Left colon (tissue), 2 donors: ENCODE results near the gene SLC23A3. TPM values are rescaled to one million over a fixed set of nuclear protein-coding genes. Genes with fewer than 3 reads are reported as not detected.

ENCODE experiments used
- ATAC-seq: fragments of 200-7000 bp; cut with Tn5 transposase; one replicate; pipeline ENCODE4 v1.9.1; 2020; ENCODE audit warnings: mild to moderate bottlenecking, moderate library complexity
- DNase-seq, 2 donors: peaks; one replicate each; pipeline ENCODE4 v3.0.0-alpha.2; 2020
- intact Hi-C, 2 donors: fragments of 100-400 bp; cut with DNase I in 1 of 2; cut with micrococcal nuclease in 1 of 2; formaldehyde crosslinking; loops; one replicate each; pipeline versions ENCODE4 v1.11.2 to v1.14.0; 2022; cut with DNase I, micrococcal nuclease
- total RNA-seq, 2 donors: library from RNA; stranded (reverse); fragmentation: NEBNext Ultra II Directional; extraction: Animal tissue kit (Norgen Biotek cat#: 25700); gene quantifications; one replicate each; pipeline ENCODE4 v1.2.1, GENCODE V29; 2021
- donor health status: DM: no; HTN: no; CAD: no.
- donor health status: DM: yes; HTN: yes; CAD: no.

Gene SLC23A3
- total RNA-seq, 2 donors from 2014 or later = 5.1 to 6.1 TPM

DNA sequence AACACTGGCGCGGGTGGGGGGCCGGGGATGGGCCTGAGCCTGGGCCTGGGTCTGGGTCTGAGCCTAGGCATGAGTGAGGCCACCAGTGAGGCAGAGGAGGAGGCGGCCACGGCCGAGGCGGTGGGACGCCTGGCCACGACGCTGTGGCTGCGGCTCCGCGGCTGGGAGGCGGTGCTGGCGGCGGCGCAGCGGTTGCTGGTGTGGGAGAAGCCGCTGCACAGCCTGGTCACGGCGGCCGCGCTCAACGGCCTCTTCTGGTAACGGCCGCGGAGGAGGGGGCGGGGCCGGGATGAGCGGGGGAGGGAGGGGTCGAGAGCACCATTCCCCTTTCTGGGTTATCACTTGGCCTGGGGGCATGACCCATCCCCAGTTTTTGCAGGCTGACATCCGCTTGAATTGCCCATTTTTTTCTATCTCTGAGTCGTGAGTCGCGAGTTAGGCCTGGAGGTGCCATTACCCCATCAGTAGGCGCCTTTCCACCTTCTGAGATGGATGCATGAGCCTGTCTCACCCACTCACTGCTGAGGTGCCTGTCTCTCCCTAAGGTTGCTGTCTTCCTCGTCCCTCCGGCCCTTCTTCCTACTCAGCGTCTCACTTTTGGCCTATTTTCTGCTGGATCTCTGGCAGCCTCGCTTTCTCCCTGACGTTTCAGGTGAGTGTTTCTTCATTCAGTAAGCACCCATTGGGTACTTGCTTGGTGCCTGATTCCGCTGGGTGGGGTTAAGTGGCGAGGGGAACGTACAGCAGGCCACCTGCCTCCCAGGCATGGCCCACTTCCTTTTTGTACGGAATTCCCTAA lies 8.7 kb upstream of the SLC23A3 start:
- peak; percentile 47 to 72 for DNase-seq
- intact Hi-C loops = no loop called here
- ATAC-seq = peak; percentile 2

DNA sequence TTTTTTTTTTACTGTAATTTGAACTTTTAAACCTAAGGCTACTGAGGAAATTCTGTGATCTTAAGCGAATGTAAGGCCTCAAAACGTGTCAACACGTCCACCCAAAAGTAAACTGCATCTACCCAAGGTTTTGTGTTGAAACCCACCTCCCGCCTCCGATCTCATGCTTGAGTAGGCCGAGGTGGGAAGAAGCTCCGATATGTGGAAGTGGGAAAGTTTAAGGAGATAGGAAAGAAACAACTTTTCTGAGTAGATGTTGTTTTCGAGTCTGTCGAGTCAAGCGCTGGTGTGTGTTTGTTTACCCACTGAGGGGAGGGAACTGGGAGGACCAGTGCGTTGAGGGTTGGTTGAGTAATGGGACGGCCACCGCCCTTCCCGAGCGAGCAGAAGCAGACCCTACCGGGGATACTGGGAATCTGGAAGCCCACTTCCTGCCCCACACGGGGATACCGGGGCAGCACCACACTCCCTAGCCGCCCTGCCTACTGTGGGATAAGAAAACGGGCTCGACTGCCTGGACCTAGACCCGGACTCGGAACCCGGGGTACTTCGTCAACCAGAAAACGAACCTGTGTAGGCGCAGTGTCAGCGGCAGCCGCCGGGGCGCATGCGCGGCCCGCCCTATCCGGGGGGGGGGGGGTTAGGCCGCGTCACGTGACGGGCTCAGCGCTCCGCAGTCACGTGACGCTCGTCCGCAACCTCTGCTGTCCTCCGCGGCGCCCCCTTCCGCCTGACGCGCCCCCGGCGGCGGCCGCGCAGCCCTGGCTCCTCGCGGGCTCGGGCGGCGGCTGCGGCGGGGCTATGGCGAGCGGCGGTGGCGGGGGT lies 7.9 kb upstream of the SLC23A3 start, which contains the start of gene RETREG2:
Gene RETREG2 (plus strand): TSS at position 724 of the 825 bp plus-strand sequence. CDS start 78 bp downstream, at position 802.
- peak; percentile 79 for ATAC-seq
- peak; percentile 89 to 91 for DNase-seq
- intact Hi-C loops = no loop called here

DNA sequence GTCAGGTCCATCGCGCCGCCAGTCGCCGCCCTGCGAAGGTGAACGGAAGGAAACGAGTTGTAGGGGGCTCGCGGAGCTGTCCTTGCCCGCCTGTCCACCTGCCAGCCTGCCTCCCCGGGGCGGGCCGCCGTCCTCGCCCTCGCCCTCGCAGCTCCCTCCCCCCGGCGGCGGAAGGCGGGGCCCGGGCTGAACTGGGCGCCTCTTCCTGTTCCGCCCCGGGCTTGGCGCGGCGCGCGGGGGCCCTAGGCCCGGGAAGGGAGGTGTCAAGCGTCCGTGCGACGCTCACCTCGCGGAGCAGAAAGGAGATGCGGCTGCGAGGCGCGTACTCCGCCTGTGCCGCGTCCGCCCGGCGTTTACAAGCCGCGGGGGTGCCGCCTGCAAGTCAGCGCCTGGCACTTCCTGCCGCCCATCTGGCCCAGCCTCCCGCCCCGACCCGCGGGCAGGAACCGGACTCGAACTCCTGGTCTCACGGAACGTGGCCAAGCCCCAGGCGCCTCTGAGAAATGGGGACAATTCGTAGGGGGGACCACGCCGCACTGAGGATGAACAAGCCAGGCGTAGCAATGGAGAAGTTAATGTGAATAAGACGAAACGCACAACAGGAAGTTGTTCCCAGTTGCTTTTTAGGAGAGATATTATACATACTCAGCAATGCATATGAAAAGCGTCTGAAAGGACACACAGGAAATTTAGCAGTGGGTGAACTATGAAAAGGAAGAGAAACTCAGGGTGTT lies 7.2 kb upstream of the SLC23A3 start, which contains the start of gene CNPPD1:
Gene CNPPD1 (minus strand): TSS at position 108 of the 734 bp plus-strand sequence. CDS start 97 bp downstream, at position 11.
- intact Hi-C loops = no loop called here
- DNase-seq (peak; percentile 87 to 93), ATAC-seq (peak; percentile 83)

DNA sequence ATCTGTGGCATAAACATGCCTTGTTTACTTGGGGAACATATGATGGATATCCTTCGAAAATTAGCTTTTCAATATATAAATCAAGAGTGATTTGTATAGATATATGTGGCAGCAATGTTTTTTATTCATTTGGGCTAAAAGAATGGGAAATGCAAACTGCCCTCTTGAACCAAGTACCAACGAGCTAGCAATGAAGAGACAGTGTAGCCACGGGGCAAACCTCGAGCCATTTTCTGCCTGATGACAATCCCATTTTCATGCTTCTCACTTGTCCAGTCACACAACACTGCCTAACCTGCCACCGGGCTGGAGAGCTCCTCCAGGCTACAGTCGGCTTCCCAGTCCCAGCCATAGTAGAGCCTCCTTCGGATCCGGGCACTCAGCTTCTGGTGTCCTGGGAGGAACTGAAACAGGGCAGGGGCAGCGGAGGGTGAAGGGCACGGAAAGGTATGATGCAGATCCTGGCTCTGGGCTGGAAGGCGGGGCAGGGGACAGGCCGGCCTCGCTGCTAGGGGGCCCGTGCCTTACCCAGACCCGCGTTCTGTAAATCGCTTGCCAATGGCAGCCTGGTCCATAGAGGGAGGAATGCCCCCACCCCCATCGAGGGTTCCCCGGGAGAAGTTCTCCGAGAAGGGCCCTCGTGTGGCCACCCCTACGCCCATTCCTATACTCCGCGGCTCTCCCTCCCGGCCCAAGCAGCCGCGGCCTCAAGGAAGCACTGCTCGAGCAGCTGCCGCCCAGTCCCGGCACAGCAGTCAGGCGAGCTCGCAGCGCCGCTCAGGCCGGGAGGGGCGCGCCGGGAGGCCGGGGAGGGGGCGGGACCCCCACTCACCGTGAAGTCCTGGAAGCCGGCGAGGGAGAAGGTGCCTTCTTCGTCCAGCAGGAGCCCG lies 6.3 kb upstream of the SLC23A3 start:
- intact Hi-C loops = no loop called here
- DNase-seq = peak; percentile 71

DNA sequence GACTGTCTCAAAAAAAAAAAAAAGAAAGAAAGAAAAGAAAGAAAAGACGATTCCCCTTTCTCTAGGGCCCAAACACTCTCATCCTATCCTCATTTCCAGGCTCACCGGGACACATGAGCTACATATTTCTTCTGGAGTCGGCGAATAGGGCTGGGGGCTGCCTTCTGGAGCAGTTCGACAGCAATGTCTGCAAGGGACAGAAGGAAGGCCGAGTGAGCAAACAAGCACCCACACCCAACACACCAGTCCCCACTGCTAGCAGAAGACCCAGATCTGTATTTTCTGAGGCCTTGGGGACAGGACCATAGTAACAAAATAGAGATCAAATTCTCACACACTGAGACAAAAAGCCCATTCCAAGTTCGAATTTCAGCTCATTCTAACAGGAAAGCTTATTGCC lies 5.7 kb upstream of the SLC23A3 start:
- intact Hi-C loops = no loop called here

More for the DNA sequence above, 6.3 kb upstream of the SLC23A3 start:
- ATAC-seq = peak; percentile 45

DNA sequence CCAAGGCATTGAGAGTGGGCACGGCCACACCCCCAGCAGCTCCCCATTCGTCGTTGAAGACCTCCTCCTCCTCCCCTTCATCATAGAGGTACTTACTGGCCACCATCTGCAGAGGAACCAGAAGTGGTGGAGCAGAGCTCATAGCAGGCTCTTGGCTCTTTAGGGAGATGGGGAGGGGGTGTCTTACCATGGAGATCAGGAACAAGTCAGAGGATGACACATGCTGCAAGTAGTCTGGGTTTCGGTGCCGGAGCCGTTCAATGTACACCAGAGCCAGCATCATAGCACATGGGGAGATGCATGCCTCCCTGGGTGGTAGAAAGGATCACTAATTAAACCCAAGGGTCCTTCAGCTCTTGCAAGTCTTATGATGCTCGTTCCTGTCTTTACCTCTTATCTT lies 5.0 kb upstream of the SLC23A3 start:
- no peak for DNase-seq
- intact Hi-C loops = no loop called here
- ATAC-seq = no peak

More for the DNA sequence above, 5.7 kb upstream of the SLC23A3 start:
- DNase-seq = no peak
- no peak for ATAC-seq

DNA sequence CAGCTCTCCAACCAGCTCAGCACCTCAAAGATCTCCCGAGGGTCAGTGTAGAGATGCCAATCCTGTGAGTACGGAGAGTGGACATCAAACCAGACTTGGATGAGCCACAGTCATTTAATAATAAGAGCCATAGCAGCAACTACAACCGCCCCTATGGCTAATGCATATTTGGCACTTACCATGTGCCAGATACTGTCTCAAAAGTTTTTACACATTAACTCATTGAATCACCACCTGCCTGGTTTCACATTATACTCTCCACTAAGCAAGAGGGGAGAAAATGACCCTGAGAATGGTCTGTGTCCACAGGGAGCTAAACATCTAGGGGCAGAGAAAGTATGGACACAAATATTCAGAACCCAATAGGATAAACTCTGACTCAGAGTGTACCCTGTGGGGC lies 4.3 kb upstream of the SLC23A3 start:
- DNase-seq (no peak), ATAC-seq (no peak)
- intact Hi-C loops = no loop called here

DNA sequence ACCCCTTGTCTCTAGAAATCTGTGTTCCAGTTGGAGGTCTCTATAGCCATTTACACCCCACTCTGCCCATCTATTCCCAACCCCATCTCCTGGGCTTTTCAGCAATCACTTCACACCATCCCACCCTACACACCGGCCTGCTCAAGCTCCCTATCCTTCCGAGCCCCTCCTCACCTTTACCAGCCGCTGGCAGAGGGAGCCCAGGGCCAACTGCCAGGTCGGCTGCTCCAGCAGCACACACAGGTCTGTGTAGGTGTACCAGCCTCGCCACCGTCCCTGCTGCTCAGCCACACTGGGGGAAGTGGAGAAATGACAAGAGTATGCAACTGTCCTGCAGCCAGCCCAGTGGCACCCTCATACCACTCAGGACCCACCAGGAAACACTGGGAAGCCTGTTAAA lies 3.3 kb upstream of the SLC23A3 start:
- ATAC-seq = no peak
- DNase-seq = no peak
- intact Hi-C loops = no loop called here

DNA sequence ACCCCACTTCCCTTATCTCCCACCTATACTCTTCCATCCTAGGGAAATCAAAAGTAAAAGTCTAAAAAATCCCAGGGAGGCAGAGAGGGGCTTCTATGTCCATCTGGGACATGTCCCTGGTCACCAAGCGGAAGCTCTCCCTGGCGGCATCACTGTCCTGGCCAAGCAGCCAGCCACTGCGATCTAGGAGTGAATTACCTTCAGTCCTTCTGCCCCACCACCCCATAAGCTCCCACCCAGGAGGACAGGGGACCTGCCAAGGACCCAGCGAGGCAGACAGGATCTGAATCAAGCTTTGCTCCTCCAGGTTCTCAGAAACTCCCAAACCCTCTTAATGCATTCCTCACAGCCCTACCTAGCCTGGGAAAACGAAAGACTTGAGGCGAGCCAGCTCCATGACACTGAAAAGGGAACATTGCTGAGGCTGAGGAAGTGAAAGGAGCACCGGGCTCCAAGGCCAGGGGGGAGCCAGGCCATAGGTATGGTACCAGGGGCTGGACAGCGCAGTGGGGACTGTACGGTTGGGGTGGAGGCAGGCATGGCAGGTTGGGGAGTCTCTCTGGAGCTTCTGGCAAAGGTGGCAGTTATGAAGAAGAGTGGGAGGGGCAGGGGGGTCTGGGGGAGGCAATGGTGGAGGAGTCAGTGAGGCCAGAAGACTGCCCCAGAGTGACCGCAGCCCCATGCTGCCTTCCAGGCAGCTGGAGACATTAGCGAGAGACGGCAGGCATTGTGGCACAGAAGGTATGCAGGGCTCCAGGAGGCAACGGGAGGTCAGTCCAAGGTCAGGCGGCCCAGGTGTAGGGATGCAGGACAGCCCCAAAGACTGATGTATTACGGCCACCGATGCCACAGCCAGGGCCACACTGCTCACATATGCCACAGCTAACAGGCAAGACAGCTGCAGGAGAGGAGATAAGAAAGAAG lies 2.7 kb upstream of the SLC23A3 start:
- ATAC-seq (no peak), DNase-seq (no peak)
- intact Hi-C loops = no loop called here

DNA sequence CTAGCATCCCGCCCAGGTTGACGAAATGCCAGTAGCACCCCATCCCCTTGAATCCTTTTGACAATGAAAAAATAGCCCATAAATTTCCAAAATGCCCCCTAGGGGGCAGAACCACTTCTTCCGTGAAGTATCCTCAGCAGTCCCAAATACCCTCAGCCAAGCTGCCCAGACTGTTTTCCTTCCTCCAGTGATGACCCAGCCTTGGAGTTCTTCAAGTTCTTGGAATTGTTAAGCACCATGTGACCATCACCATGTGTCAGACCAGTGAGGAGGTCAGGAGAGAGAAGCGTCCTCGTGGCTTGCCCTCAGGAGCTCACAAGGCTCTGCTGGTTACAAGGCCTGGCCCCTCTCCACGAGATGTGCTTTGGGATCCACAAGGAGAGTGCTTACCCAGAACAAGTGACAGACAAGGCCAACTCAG lies 1.4 kb upstream of the SLC23A3 start:
- intact Hi-C loops = no loop called here
- ATAC-seq = peak; percentile 44
- peak in 1 of 2 donors; percentile 39 for DNase-seq

DNA sequence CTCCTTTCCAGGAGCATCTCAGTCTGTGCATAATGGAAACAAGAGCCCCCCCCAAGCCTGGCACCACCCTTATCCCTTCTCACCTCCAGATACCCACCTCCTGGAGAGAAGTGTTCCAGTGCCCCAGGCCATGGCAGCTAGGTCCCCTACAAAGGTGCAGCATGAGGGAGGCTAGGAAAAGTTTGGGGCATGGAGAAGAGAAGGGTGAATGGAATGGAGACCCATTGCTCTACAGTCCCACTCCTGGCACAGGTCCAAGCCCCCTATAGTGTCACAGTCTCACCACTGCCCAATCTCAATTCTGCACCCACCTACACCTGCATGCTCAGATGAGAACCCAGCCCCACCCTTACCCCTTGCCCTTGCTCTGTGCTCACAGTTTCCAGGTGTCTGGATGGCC lies 897 bp downstream of the SLC23A3 start:
- DNase-seq (no peak), ATAC-seq (no peak)
- intact Hi-C loops = loop anchor here in 1 of 2 donors (10.0 kb wide), 1 partner anchor 126 kb away; no protein-coding TSS in a partner anchor

DNA sequence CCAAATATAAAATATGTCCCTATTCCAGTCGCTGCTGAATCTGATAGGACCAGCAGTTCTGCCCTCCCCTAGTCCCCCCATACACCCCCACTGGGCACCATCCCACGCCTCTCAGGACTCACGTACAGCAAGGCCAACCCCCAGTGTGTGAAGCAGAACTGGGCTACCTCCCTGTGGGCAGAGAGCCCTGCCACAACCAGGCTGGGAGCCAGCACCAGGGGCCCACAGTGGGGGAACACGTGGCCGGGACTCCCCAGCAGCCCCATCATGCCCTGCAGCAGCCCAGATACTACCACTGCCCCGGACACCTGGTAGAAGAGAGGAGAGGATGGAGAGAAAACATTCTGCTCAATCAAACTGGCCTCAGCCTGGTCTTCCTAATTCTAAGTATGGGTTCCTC lies 1.3 kb downstream of the SLC23A3 start:
- no peak for DNase-seq
- intact Hi-C loops = loop anchor here in 1 of 2 donors (10.0 kb wide), 1 partner anchor 126 kb away; no protein-coding TSS in a partner anchor
- ATAC-seq = no peak

DNA sequence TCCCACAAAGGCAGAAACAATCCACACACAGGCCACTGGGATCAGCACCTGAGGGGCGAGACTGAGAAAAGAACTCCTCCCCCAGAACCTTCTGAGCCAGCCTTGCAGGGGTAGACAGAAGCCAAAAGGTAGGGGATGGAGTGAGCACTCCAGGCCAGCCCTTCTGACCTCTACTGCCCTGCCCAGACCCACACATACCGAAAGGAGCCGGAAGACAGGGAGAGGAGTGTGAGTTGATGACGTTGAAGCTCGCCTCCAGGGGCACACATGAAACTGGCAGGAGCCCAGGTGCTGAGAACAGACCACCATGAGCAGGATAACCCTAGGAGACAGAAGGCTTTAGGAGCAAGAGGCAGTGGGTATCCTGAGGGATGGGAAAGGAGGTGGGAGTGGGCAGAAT lies 1.8 kb downstream of the SLC23A3 start:
- intact Hi-C loops = loop anchor here in 1 of 2 donors (10.0 kb wide), 1 partner anchor 127 kb away; no protein-coding TSS in a partner anchor
- ATAC-seq (no peak), DNase-seq (no peak)

DNA sequence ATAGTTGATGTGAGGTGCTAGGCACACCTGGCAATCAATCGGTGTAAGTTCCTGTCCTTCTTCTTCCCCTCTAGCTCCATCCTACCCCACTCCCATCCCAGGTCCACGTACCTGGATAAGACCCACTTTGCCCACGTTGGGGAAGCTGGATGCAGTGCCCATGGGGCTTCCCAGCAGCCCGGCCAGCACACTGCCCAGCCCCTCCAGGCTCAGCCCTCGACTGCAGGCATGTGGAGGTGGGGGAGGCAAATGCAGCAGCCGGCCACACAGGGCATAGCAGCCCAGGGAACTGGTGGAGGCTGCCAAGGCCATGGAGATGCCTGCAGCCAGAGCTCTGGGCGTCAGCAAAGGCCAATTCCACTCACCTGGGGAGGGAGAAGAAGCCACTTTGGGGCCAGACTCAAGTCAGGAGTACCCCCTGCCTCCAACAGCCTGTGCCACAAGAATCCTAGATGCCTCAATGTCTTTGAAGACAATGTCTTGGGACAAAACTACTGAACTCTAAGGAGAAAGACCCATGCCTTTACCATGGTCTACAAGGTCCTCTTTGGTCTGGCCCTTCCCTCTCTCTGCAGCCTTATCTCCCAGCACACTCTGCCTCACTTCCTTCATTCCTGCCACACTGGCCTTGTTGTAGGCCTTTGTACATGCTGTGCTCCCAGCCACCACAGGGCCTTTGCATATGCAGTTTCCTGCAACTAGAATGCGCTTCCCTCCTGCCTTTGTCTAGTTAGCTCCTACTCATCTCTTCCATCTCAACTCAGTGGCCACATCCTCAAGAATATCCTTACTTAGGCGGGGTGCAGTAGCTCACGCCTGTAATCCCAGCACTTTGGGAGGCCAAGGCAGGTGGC lies 4.5 kb downstream of the SLC23A3 start:
- intact Hi-C loops = loop anchor here in 1 of 2 donors (10.0 kb wide), 1 partner anchor 130 kb away; no protein-coding TSS in a partner anchor
- DNase-seq (no peak), ATAC-seq (no peak)

DNA sequence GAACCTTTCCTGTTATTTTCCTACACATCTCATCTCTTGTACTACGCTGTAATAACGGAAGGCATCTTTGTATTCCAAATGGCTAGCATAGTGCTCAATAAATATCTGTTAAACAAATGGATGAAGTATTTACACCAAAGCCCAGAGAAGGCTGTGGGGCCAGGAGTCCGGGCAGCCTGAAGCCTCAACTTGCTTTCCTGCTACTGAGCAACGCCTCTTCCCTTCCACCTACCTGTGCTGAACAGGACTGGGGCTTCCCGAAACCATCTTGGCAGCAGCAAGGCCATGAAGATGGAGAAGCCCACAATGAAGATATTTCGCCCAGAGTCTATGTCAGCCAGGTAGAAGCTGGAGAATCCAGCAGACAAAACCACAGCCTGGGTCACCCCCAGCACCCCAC lies 6.7 kb downstream of the SLC23A3 start:
- DNase-seq (no peak), ATAC-seq (no peak)
- intact Hi-C loops = loop anchor here in 1 of 2 donors (10.0 kb wide), 1 partner anchor 132 kb away; no protein-coding TSS in a partner anchor

DNA sequence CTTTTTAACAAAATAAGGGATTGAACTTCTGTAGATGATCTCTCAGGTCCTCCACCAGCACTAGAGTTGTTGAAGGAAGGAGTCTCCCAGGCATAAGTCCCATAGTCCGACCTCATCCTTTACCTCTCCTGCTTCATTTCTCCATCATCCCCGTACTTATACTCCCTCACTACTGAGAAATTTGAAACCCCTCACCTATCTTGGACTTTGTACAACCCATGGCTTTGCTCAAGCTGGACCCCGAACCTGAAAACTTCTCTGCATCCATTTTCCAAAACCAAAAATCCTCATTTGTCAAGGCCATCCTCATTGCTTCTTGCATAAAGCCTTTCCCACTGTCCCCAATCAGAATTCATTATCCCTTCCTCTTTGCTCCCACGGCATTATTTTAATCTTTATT lies 8.7 kb downstream of the SLC23A3 start:
- intact Hi-C loops = loop anchor here (2.0 to 10.0 kb wide), 2 partner anchors 134 to 138 kb away; no protein-coding TSS in a partner anchor
- DNase-seq (no peak), ATAC-seq (no peak)
